Measurements from ENCODE around the gene CXADR. TPM values are rescaled to one million over a fixed set of nuclear protein-coding genes. Genes with fewer than 3 reads are reported as not detected.

CXADR gene
- total and polyA plus RNA-seq, 4 donors, result 0.52 to 1.3 (median 0.63) TPM; not detected in 1

DNA sequence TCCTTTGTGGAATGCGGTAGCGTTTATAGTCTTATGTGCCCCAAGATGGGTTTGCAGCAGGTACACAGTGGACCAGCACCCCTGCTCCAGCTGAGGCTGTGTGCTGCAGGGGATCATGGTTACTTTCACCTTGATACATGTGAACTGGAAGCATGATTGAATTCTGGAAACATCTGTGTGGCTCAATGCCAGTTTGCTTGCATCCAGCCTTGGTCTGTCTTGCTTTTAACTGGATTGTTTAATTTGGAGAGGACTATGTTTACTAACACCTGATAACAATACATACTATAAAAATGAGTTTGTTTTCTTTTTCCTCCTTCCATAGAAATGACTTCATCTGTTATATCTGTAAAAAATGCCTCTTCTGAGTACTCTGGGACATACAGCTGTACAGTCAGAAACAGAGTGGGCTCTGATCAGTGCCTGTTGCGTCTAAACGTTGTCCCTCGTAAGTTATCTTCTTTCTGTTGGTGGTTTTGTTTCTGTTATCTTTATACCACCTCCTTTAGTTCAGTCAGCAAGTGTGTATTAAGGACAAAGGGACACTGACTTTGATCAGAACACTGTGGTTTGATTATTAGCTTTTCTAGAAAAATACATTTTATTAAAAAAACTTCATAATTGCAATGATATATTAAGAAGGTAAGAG, 47.7 kb downstream of the CXADR start:
- 58 to 69% methylated on average over 5 of the region's 5 CpGs for WGBS, 2 donors
- H3K27me3 ChIP-seq (ENCODE audit: control insufficient read depth in 1 of 2, insufficient read depth in 2 of 2, low read length in 1 of 2), result no peaks in the 10 kb centered on the region
- no peak for ATAC-seq (ENCODE audit: low FRiP score)
- DNase-seq, result no peak
- H3K36me3 ChIP-seq (ENCODE audit: control insufficient read depth in 1 of 2, insufficient read depth in 2 of 2, low read length in 1 of 2), result no peaks in the 10 kb centered on the region
- H3K4me3 ChIP-seq (ENCODE audit: low read length in 2 of 2), result no peak overlapping the region
- no peak overlapping the region for H3K27ac ChIP-seq (ENCODE audit: low read depth in 1 of 2, low read length in 2 of 2)
- no peaks in the 10 kb centered on the region for H3K9me3 ChIP-seq (ENCODE audit: control insufficient read depth, low read length)
- intact Hi-C loops (cut with DNase I), result no loop called here
- H3K4me1 ChIP-seq (ENCODE audit: control insufficient read depth in 1 of 2, insufficient read depth in 2 of 2, low read length in 2 of 2), result no peaks in the 10 kb centered on the region

DNA sequence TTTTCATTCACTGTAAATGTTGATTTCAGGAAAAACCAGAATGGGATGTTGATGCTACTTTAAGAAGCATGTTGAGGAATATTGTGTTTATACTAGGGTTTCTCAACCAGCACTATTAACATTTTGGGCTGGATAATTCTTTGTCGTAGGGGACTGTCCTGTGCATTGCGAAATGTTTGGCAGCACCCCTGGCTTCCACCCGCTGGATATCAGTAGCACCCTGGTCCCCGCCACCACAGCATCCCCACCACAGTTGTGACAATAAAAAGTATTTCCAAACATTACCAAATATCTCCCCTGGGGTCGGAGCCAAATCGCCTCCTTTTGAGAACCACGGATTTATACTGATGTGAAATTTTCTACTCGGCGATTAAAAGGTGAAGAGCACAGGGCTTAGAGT, 57.9 kb downstream of the CXADR start:
- ATAC-seq (ENCODE audit: low FRiP score), result no peak
- intact Hi-C loops (cut with DNase I), result no loop called here
- H3K36me3 ChIP-seq (ENCODE audit: control insufficient read depth in 1 of 2, insufficient read depth in 2 of 2, low read length in 1 of 2), result no peaks in the 10 kb centered on the region
- H3K9me3 ChIP-seq (ENCODE audit: control insufficient read depth, low read length), result no peaks in the 10 kb centered on the region
- H3K27ac ChIP-seq (ENCODE audit: low read depth in 1 of 2, low read length in 2 of 2), result no peak overlapping the region
- no peaks in the 10 kb centered on the region for H3K4me1 ChIP-seq (ENCODE audit: control insufficient read depth in 1 of 2, insufficient read depth in 2 of 2, low read length in 2 of 2)
- no peak overlapping the region for H3K4me3 ChIP-seq (ENCODE audit: low read length in 2 of 2)
- WGBS, 2 donors, result 86 to 90% methylated on average over 9 of the region's 9 CpGs
- DNase-seq, result no peak
- H3K27me3 ChIP-seq (ENCODE audit: control insufficient read depth in 1 of 2, insufficient read depth in 2 of 2, low read length in 1 of 2), result no peaks in the 10 kb centered on the region

DNA sequence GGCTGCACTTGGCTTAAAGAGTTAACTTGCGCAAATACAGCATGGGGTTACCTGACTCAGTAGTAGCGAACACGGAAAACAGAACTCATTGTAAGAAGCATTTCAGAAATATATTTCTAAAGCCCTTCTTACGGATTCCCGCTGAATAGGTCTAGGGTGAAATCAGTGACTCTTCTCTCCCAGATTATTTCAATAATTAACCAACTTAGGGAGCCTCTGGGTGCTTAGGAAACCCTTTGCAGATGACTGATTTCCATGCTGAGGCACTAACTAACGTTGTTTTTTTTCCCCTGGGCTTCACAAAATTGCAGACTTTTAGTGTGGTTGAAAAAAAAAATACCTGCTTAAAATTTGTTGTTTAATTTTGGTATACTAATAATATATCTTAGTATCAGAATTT, 59.6 kb downstream of the CXADR start:
- ATAC-seq (ENCODE audit: low FRiP score) (no peak), DNase-seq (no peak)
- H3K4me3 ChIP-seq (ENCODE audit: low read length in 2 of 2), result no peak overlapping the region
- H3K4me1 ChIP-seq (ENCODE audit: control insufficient read depth in 1 of 2, insufficient read depth in 2 of 2, low read length in 2 of 2), result no peaks in the 10 kb centered on the region
- H3K9me3 ChIP-seq (ENCODE audit: control insufficient read depth, low read length), result no peaks in the 10 kb centered on the region
- no peaks in the 10 kb centered on the region for H3K27me3 ChIP-seq (ENCODE audit: control insufficient read depth in 1 of 2, insufficient read depth in 2 of 2, low read length in 1 of 2)
- intact Hi-C loops (cut with DNase I), result no loop called here
- WGBS, 2 donors, result 71 to 87% methylated on average over 6 of the region's 6 CpGs
- no peak overlapping the region for H3K27ac ChIP-seq (ENCODE audit: low read depth in 1 of 2, low read length in 2 of 2)
- H3K36me3 ChIP-seq (ENCODE audit: control insufficient read depth in 1 of 2, insufficient read depth in 2 of 2, low read length in 1 of 2), result no peaks in the 10 kb centered on the region

DNA sequence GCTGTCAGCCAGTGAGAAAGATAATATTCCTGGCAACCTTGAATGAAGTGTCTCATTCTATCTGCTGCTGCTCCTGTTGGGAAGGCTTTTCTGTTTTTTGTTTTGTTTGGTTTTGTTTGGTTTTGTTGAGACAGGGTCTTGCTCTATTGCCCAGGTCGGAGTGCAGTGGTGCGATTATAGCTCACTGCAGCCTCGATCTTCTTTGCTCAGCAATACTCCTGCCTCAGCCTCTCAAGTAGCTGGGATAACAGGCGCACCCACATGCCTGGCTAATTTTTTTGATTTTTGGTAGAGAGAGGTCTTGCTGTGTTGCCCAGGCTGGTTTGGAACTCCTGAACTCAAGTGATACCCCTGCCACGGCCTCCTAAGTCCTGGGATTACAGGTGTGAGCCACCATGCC, 62.2 kb downstream of the CXADR start:
- 88 to 93% methylated on average over 5 of the region's 5 CpGs for WGBS, 2 donors
- intact Hi-C loops (cut with DNase I), result no loop called here

DNA sequence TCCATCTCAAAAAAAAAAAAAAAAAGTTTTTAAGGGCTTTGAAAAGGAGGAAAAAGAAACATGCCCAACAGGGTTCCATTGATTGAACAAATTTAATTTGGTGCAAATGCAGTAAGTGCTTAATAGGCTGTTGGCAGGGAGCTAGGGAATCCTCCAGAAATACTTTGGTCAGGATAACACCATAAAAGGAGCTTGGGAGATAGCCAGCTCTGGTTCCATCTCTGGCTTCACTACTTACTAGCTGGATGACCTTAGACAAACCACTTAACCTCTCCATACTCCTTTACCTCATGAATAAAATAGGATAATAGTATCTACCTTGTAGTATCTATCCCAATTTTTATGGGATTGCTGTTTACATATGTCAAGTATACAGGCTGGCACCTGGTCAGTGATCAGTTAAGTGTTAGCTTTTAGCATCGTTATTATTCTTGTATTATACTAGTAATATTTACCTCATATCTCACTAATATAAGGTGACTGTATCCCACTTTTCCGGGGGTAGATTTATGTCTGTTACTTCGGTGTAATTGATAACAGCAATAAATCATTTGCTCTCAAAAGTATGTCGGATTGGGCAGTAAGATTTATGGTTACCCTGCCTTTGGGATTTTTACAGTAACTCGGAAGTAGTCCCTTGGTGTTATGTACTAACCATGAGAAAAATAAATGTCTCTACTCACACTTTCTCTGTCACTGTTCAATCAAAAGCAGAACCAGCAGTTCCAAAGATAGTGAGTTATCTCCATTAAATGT, 63.4 kb downstream of the CXADR start:
- 11 to 15% methylated on average over 5 of the region's 5 CpGs for WGBS, 2 donors
- intact Hi-C loops (cut with DNase I), result no loop called here

More for the DNA sequence above, 62.2 kb downstream of the CXADR start:
- Histone ChIP-seq H3K4me3 (ENCODE audit: low read length in 2 of 2) (no peak overlapping the region), H3K4me1 (ENCODE audit: control insufficient read depth in 1 of 2, insufficient read depth in 2 of 2, low read length in 2 of 2) (no peaks in the 10 kb centered on the region), H3K9me3 (ENCODE audit: control insufficient read depth, low read length) (no peaks in the 10 kb centered on the region), H3K36me3 (ENCODE audit: control insufficient read depth in 1 of 2, insufficient read depth in 2 of 2, low read length in 1 of 2) (no peaks in the 10 kb centered on the region), H3K27me3 (ENCODE audit: control insufficient read depth in 1 of 2, insufficient read depth in 2 of 2, low read length in 1 of 2) (no peaks in the 10 kb centered on the region), H3K27ac (ENCODE audit: low read depth in 1 of 2, low read length in 2 of 2) (no peak overlapping the region)
- ATAC-seq (ENCODE audit: low FRiP score), result no peak
- no peak for DNase-seq

DNA sequence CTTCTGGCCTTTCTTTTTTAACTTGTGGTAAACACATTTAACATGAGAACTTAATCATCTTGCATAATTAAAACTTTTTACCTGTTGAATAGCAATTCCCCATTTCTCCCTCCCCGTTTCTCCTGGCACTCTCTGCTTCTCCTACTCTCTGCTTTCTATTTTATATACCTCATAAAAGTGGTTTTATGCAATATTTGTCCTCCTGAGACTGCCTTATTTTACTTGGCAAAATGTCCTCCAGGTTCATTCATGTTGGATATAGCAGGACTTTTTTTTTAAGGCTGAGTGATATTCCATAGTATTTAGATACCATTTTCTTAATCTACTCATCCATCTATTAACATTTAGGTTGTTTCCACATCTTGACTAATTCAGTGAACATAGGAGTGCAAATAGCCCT, 64.9 kb downstream of the CXADR start:
- ATAC-seq (ENCODE audit: low FRiP score), result no peak

More for the DNA sequence above, 63.4 kb downstream of the CXADR start:
- Histone ChIP-seq H3K27me3 (ENCODE audit: control insufficient read depth in 1 of 2, insufficient read depth in 2 of 2, low read length in 1 of 2) (no peaks in the 10 kb centered on the region), H3K4me3 (ENCODE audit: low read length in 2 of 2) (no peak overlapping the region), H3K36me3 (ENCODE audit: control insufficient read depth in 1 of 2, insufficient read depth in 2 of 2, low read length in 1 of 2) (no peaks in the 10 kb centered on the region), H3K9me3 (ENCODE audit: control insufficient read depth, low read length) (no peaks in the 10 kb centered on the region), H3K27ac (ENCODE audit: low read depth in 1 of 2, low read length in 2 of 2) (no peak overlapping the region), H3K4me1 (ENCODE audit: control insufficient read depth in 1 of 2, insufficient read depth in 2 of 2, low read length in 2 of 2) (no peaks in the 10 kb centered on the region)
- ATAC-seq (ENCODE audit: low FRiP score), result no peak
- no peak for DNase-seq

DNA sequence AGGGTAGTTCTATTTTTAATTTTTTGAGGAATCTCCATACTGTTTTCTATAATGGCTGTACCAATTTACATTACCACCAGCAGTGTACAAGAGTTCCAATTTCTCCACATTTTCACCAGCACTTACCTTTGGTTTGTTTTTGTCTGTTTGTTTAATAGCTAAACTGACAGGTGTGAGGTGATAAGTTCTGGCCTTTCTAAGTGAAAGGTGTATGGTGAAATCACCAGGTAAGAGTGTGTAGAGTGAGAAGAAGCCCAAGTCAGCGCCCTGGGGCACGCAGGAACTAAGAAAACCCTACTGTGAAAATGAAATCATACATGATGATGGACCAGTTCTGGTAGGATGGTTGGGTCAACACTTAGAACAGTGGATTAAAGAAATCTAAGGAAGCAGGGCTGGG, 65.3 kb downstream of the CXADR start:
- no peaks in the 10 kb centered on the region for H3K27me3 ChIP-seq (ENCODE audit: control insufficient read depth in 1 of 2, insufficient read depth in 2 of 2, low read length in 1 of 2)
- no peaks in the 10 kb centered on the region for H3K4me1 ChIP-seq (ENCODE audit: control insufficient read depth in 1 of 2, insufficient read depth in 2 of 2, low read length in 2 of 2)
- intact Hi-C loops (cut with DNase I), result no loop called here
- no peak overlapping the region for H3K4me3 ChIP-seq (ENCODE audit: low read length in 2 of 2)
- no peak for DNase-seq
- H3K36me3 ChIP-seq (ENCODE audit: control insufficient read depth in 1 of 2, insufficient read depth in 2 of 2, low read length in 1 of 2), result no peaks in the 10 kb centered on the region
- WGBS, 2 donors, result 93 to 96% methylated on average over 2 of the region's 2 CpGs
- no peak overlapping the region for H3K27ac ChIP-seq (ENCODE audit: low read depth in 1 of 2, low read length in 2 of 2)
- H3K9me3 ChIP-seq (ENCODE audit: control insufficient read depth, low read length), result no peaks in the 10 kb centered on the region
- ATAC-seq (ENCODE audit: low FRiP score), result no peak

More for the DNA sequence above, 64.9 kb downstream of the CXADR start:
- WGBS, 2 donors, result 67 to 71% methylated on average over 1 of the region's 1 CpG
- Histone ChIP-seq H3K9me3 (ENCODE audit: control insufficient read depth, low read length) (no peaks in the 10 kb centered on the region), H3K4me3 (ENCODE audit: low read length in 2 of 2) (no peak overlapping the region), H3K36me3 (ENCODE audit: control insufficient read depth in 1 of 2, insufficient read depth in 2 of 2, low read length in 1 of 2) (no peaks in the 10 kb centered on the region), H3K27ac (ENCODE audit: low read depth in 1 of 2, low read length in 2 of 2) (no peak overlapping the region), H3K4me1 (ENCODE audit: control insufficient read depth in 1 of 2, insufficient read depth in 2 of 2, low read length in 2 of 2) (no peaks in the 10 kb centered on the region), H3K27me3 (ENCODE audit: control insufficient read depth in 1 of 2, insufficient read depth in 2 of 2, low read length in 1 of 2) (no peaks in the 10 kb centered on the region)
- intact Hi-C loops (cut with DNase I), result no loop called here
- DNase-seq, result no peak

DNA sequence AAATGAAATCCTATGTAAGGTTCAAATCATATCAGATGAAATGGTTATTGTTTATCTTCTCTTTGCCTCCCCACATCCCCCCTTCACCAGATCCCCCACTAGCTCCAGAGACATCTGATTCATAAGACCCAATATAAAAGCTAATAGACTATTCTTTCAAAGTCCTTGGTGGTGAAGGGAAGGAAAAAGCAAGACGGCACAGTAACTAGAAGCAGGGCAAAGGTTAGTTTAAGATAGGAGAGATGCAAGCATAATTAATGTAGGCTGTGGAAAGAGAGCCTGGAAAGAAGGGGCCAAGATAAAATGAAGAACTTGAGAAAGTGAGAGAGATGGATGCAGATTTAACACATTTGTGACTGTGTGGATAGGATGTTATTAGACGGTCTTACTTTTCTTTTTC, 66.0 kb downstream of the CXADR start:
- intact Hi-C loops (cut with DNase I), result no loop called here
- DNase-seq, result no peak
- no peak for ATAC-seq (ENCODE audit: low FRiP score)
- Histone ChIP-seq H3K4me3 (ENCODE audit: low read length in 2 of 2) (no peak overlapping the region), H3K36me3 (ENCODE audit: control insufficient read depth in 1 of 2, insufficient read depth in 2 of 2, low read length in 1 of 2) (no peaks in the 10 kb centered on the region), H3K27ac (ENCODE audit: low read depth in 1 of 2, low read length in 2 of 2) (no peak overlapping the region), H3K27me3 (ENCODE audit: control insufficient read depth in 1 of 2, insufficient read depth in 2 of 2, low read length in 1 of 2) (no peaks in the 10 kb centered on the region), H3K9me3 (ENCODE audit: control insufficient read depth, low read length) (no peaks in the 10 kb centered on the region), H3K4me1 (ENCODE audit: control insufficient read depth in 1 of 2, insufficient read depth in 2 of 2, low read length in 2 of 2) (no peaks in the 10 kb centered on the region)
- 68 to 85% methylated on average over 2 of the region's 2 CpGs for WGBS, 2 donors

DNA sequence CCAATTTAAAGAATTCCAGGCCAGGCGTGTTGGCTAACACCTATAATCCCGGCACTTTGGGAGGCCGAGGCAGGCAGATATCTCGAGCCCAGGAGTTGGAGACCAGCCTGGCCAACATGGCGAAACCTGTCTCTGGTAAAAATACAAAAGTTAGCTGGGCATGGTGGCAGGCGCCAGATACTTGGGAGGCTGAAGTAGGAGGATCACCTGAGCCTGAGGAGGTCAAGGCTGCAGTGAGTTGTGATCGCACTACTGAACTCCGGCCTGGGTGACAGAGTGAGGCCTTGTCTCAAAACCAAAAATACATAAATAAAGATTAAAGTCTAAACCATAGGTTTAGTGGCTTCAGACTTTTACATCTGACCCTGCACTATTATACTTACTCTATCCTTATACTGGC, 67.5 kb downstream of the CXADR start:
- intact Hi-C loops (cut with DNase I), result loop anchor here in 1 of 2 donors (5.0 kb wide), 1 partner anchor 193 kb away; no protein-coding TSS in a partner anchor
- DNase-seq (no peak), ATAC-seq (ENCODE audit: low FRiP score) (no peak)
- Histone ChIP-seq H3K27ac (ENCODE audit: low read depth in 1 of 2, low read length in 2 of 2) (no peak overlapping the region), H3K9me3 (ENCODE audit: control insufficient read depth, low read length) (no peaks in the 10 kb centered on the region), H3K36me3 (ENCODE audit: control insufficient read depth in 1 of 2, insufficient read depth in 2 of 2, low read length in 1 of 2) (no peaks in the 10 kb centered on the region), H3K4me1 (ENCODE audit: control insufficient read depth in 1 of 2, insufficient read depth in 2 of 2, low read length in 2 of 2) (no peaks in the 10 kb centered on the region), H3K4me3 (ENCODE audit: low read length in 2 of 2) (no peak overlapping the region), H3K27me3 (ENCODE audit: control insufficient read depth in 1 of 2, insufficient read depth in 2 of 2, low read length in 1 of 2) (no peaks in the 10 kb centered on the region)
- 91 to 94% methylated on average over 8 of the region's 8 CpGs for WGBS, 2 donors

All from aorta (tissue), 5 donors.